Transverse colon (tissue), 4 donors: ENCODE data around the gene WWOX.

Experiments used
- CTCF ChIP-seq, 5 experiments: fragments of 200-600 bp in 3 of 5; fragments of 450-650 bp in 2 of 5; sonication (generic) in 3 of 5; IDR thresholded peaks; 1 replicate in 2 of 5; 2 replicates in 3 of 5; pipeline ENCODE4 v1.5.1; 2016 to 2017; ENCODE audit warnings: antibody characterized with exemption in 5 of 5, inconsistent platforms in 3 of 5, mild to moderate bottlenecking in 2 of 5, moderate library complexity in 1 of 5
- POLR2A ChIP-seq: fragments of 450-650 bp; IDR thresholded peaks from one replicate; pipeline ENCODE4 v1.6.1; 2016; ENCODE audit warnings: antibody characterized with exemption, mild to moderate bottlenecking, moderate library complexity
- POLR2AphosphoS5 ChIP-seq, 3 donors: sonication (generic); formaldehyde crosslinking; IDR thresholded peaks; one replicate each; pipeline ENCODE4 v1.6.1; 2016; ENCODE audit warnings: antibody characterized with exemption in 3 of 3

- no peak for TF ChIP-seq POLR2A
- no peak for TF ChIP-seq CTCF (IDR thresholded peaks at IDR 0.05)
- no peak for TF ChIP-seq POLR2AphosphoS5 (IDR thresholded peaks at IDR 0.05)
Measured at GRCh38 chr16:78648517-78648916, 549.1 kb downstream of the WWOX start.
